Gastrocnemius medialis (tissue), 4 donors: ENCODE measurements around the gene SND1. TPM values are rescaled to one million over a fixed set of nuclear protein-coding genes. Genes with fewer than 3 reads are reported as not detected.

Experiments used
- ATAC-seq, 2 donors: fragments of 150-250 bp; one replicate each; pipeline ENCODE4 v1.9.1; 2016
- DNase-seq, 2 donors: peaks; one replicate each; pipeline ENCODE4 v3.0.0-alpha.2; 2019
- H3K27ac ChIP-seq, 4 donors: fragments of 200-600 bp; sonication (generic); 1 replicate in 1 of 4; 2 replicates in 3 of 4; pipeline ENCODE4 v1.5.1; 2016 to 2018; ENCODE audit warnings: mild to moderate bottlenecking in 2 of 4, moderate library complexity in 1 of 4
- H3K27me3 ChIP-seq, 3 donors: fragments of 200-600 bp; sonication (generic) in 2 of 3; 1 replicate in 1 of 3; 2 replicates in 2 of 3; pipeline versions ENCODE4 v1.5.1 to v1.6.0; 2016 to 2019; ENCODE audit warnings: mild to moderate bottlenecking in 1 of 3, moderate library complexity in 1 of 3
- H3K36me3 ChIP-seq, 2 donors: fragments of 200-600 bp; sonication (generic) in 1 of 2; one replicate each; pipeline ENCODE4 v1.5.1; 2017 to 2018
- H3K4me1 ChIP-seq, 2 donors: fragments of 200-600 bp; sonication (generic) in 1 of 2; one replicate each; pipeline ENCODE4 v1.5.1; 2016 to 2017; ENCODE audit warnings: mild to moderate bottlenecking in 2 of 2
- H3K4me3 ChIP-seq, 4 donors: fragments of 200-600 bp; sonication (generic) in 3 of 4; 1 replicate in 1 of 4; 2 replicates in 3 of 4; pipeline ENCODE4 v1.5.1; 2016 to 2019; ENCODE audit warnings: mild to moderate bottlenecking in 2 of 4
- H3K9me3 ChIP-seq, 3 donors: fragments of 200-600 bp; sonication (generic) in 2 of 3; 1 replicate in 1 of 3; 2 replicates in 2 of 3; pipeline ENCODE4 v1.5.1; 2016 to 2019
- CTCF ChIP-seq, 5 experiments: fragments of 450-650 bp in 3 of 5; fragments of 200-600 bp in 2 of 5; sonication (generic) in 2 of 5; IDR thresholded peaks in 4 of 5; conservative IDR thresholded peaks in 1 of 5; 1 replicate in 4 of 5; 2 replicates in 1 of 5; pipeline ENCODE4 v1.5.1; 2016 to 2019; ENCODE audit warnings: antibody characterized with exemption in 5 of 5, mild to moderate bottlenecking in 3 of 5, moderate library complexity in 3 of 5
- POLR2A ChIP-seq, 2 donors: fragments of 450-650 bp; IDR thresholded peaks; one replicate each; pipeline ENCODE4 v1.6.1; 2017; ENCODE audit warnings: antibody characterized with exemption in 2 of 2, mild to moderate bottlenecking in 2 of 2, moderate library complexity in 2 of 2
- in situ Hi-C, 4 donors: fragments of 200-750 bp; cut with MboI; loops; one replicate each; pipeline versions ENCODE4 v1.15.0 to v1.8.0; 2017; ENCODE audit warnings: low sequenced_read_pairs in 4 of 4
- intact Hi-C: fragments of 100-400 bp; cut with DNase I; formaldehyde crosslinking; loops from one replicate; pipeline ENCODE4 v1.15.1; 2023; ENCODE audit warnings: low total_unique reads
- total RNA-seq, 4 donors: library from RNA; depleted of rRNA; stranded (reverse); fragments of >200 nt; gene quantifications; one replicate each; pipeline versions ENCODE4 v1.1.0 to v1.2.3, GENCODE V29; 2016

SND1 gene
- total RNA-seq, 4 donors from 2014 or later, result 30.4 to 73.0 (median 50.3) TPM

- in situ Hi-C loops (no loop called here), intact Hi-C loops (no loop called here)
- ATAC-seq (no peak), DNase-seq (no peak)
- Histone ChIP-seq H3K4me3 (no peak overlapping the region), H3K36me3 (no peaks in the 10 kb centered on the region), H3K27me3 (no peaks in the 10 kb centered on the region), H3K27ac (no peak overlapping the region), H3K4me1 (peaks cover 0 to under 1% of the 10 kb centered on the region in 2 donors), H3K9me3 (no peaks in the 10 kb centered on the region)
- TF ChIP-seq POLR2A (IDR thresholded peaks at IDR 0.05) (no peak), CTCF (IDR thresholded peaks at IDR 0.05 in 4 of 5, conservative IDR thresholded peaks at IDR 0.05 in 1 of 5) (no peak)
These were observed 291.8 kb downstream of the SND1 start for GRCh38 chr7:127943541-127944521.

- intact Hi-C loops (no loop called here), in situ Hi-C loops (no loop called here)
- H3K9me3 ChIP-seq, result no peaks in the 10 kb centered on the region
- H3K4me1 ChIP-seq, result no peaks in the 10 kb centered on the region
- H3K36me3 ChIP-seq, result no peaks in the 10 kb centered on the region
- DNase-seq (no peak), ATAC-seq (no peak)
- no peak overlapping the region for H3K4me3 ChIP-seq
- no peak for TF ChIP-seq POLR2A (IDR thresholded peaks at IDR 0.05)
- no peak for TF ChIP-seq CTCF (IDR thresholded peaks at IDR 0.05 in 4 of 5, conservative IDR thresholded peaks at IDR 0.05 in 1 of 5)
- H3K27me3 ChIP-seq, result no peaks in the 10 kb centered on the region
- no peak overlapping the region for H3K27ac ChIP-seq
These were observed 294.1 kb downstream of the SND1 start for GRCh38 chr7:127946111-127946510.

GRCh38 chr7:127946847-127947246 is 294.9 kb downstream of the SND1 start:
- H3K4me3 ChIP-seq, result no peak overlapping the region
- in situ Hi-C loops (no loop called here), intact Hi-C loops (no loop called here)
- no peaks in the 10 kb centered on the region for H3K9me3 ChIP-seq
- no peaks in the 10 kb centered on the region for H3K36me3 ChIP-seq
- no peak overlapping the region for H3K27ac ChIP-seq
- ATAC-seq, result no peak
- H3K27me3 ChIP-seq, result no peaks in the 10 kb centered on the region
- no peak for TF ChIP-seq CTCF (IDR thresholded peaks at IDR 0.05 in 4 of 5, conservative IDR thresholded peaks at IDR 0.05 in 1 of 5)
- TF ChIP-seq POLR2A (IDR thresholded peaks at IDR 0.05), result no peak
- DNase-seq, result no peak
- H3K4me1 ChIP-seq, result no peaks in the 10 kb centered on the region

GRCh38 chr7:127948312-127948711 is 296.3 kb downstream of the SND1 start:
- ATAC-seq (no peak), DNase-seq (no peak)
- Histone ChIP-seq H3K27ac (no peak overlapping the region), H3K4me3 (no peak overlapping the region), H3K9me3 (no peaks in the 10 kb centered on the region), H3K4me1 (no peaks in the 10 kb centered on the region), H3K36me3 (no peaks in the 10 kb centered on the region), H3K27me3 (no peaks in the 10 kb centered on the region)
- intact Hi-C loops, result no loop called here
- no peak for TF ChIP-seq POLR2A (IDR thresholded peaks at IDR 0.05)
- no peak for TF ChIP-seq CTCF (IDR thresholded peaks at IDR 0.05 in 4 of 5, conservative IDR thresholded peaks at IDR 0.05 in 1 of 5)
- in situ Hi-C loops, result no loop called here
